ENCODE measurements around the gene RNU1-3. TPM values are rescaled to one million over a fixed set of nuclear protein-coding genes. Genes with fewer than 3 reads are reported as not detected.
"Not testable (repeated sequence)": the region's sequence is repeated elsewhere in the genome, so short reads cannot be mapped to it uniquely, and the experiment has no call there.

The RNU1-3 gene
- total RNA-seq, 2 donors from 2014 or later: 1,100 to 1,278 TPM

GRCh38 chr1:16656981-16657683, 9.6 kb downstream of the RNU1-3 start:
- DNase-seq; H3K9me3 Mint-ChIP-seq; H3K4me3 Mint-ChIP-seq; ATAC-seq (replicated peaks in 1 of 2); H3K27me3 Mint-ChIP-seq (ENCODE audit: low read depth); H3K4me1 Mint-ChIP-seq (ENCODE audit: low read depth); H3K36me3 Mint-ChIP-seq (ENCODE audit: insufficient read depth in 2 of 2); H3K27ac Mint-ChIP-seq: not testable (repeated sequence)

GRCh38 chr1:16656574-16656973, 10.2 kb downstream of the RNU1-3 start:
- H3K27me3 Mint-ChIP-seq (ENCODE audit: low read depth); H3K36me3 Mint-ChIP-seq (ENCODE audit: insufficient read depth in 2 of 2); H3K4me3 Mint-ChIP-seq; H3K27ac Mint-ChIP-seq; DNase-seq; H3K9me3 Mint-ChIP-seq; H3K4me1 Mint-ChIP-seq (ENCODE audit: low read depth): not testable (repeated sequence)
- ATAC-seq (replicated peaks in 1 of 2): peak; percentile 60 to 77

- H3K9me3 Mint-ChIP-seq; H3K4me3 Mint-ChIP-seq; DNase-seq; H3K27ac Mint-ChIP-seq; H3K27me3 Mint-ChIP-seq (ENCODE audit: low read depth); H3K36me3 Mint-ChIP-seq (ENCODE audit: insufficient read depth in 2 of 2); H3K4me1 Mint-ChIP-seq (ENCODE audit: low read depth); ATAC-seq (replicated peaks in 1 of 2): not testable (repeated sequence)
These were observed 15.2 kb downstream of the RNU1-3 start for GRCh38 chr1:16651560-16651959.

- not testable (repeated sequence) for H3K27me3 Mint-ChIP-seq (ENCODE audit: low read depth); H3K9me3 Mint-ChIP-seq; ATAC-seq (replicated peaks in 1 of 2); H3K36me3 Mint-ChIP-seq (ENCODE audit: insufficient read depth in 2 of 2); DNase-seq; H3K4me3 Mint-ChIP-seq; H3K27ac Mint-ChIP-seq; H3K4me1 Mint-ChIP-seq (ENCODE audit: low read depth)
These were observed 16.8 kb downstream of the RNU1-3 start for GRCh38 chr1:16649960-16650359.

GRCh38 chr1:16649390-16649789, 17.4 kb downstream of the RNU1-3 start:
- ATAC-seq (replicated peaks in 1 of 2); H3K4me1 Mint-ChIP-seq (ENCODE audit: low read depth); H3K4me3 Mint-ChIP-seq; H3K27me3 Mint-ChIP-seq (ENCODE audit: low read depth); H3K36me3 Mint-ChIP-seq (ENCODE audit: insufficient read depth in 2 of 2); H3K9me3 Mint-ChIP-seq; H3K27ac Mint-ChIP-seq: not testable (repeated sequence)
- DNase-seq: peak; percentile 0 to 11

- H3K4me3 Mint-ChIP-seq; H3K9me3 Mint-ChIP-seq; H3K27me3 Mint-ChIP-seq (ENCODE audit: low read depth); H3K4me1 Mint-ChIP-seq (ENCODE audit: low read depth); H3K27ac Mint-ChIP-seq; H3K36me3 Mint-ChIP-seq (ENCODE audit: insufficient read depth in 2 of 2); ATAC-seq (replicated peaks in 1 of 2): not testable (repeated sequence)
- DNase-seq: peak in 1 of 2 donors; percentile 1
These were observed 18.0 kb downstream of the RNU1-3 start for GRCh38 chr1:16648756-16649155.

GRCh38 chr1:16648250-16648649, 18.5 kb downstream of the RNU1-3 start:
- not testable (repeated sequence) for H3K4me3 Mint-ChIP-seq; H3K4me1 Mint-ChIP-seq (ENCODE audit: low read depth); H3K9me3 Mint-ChIP-seq; H3K36me3 Mint-ChIP-seq (ENCODE audit: insufficient read depth in 2 of 2); DNase-seq; ATAC-seq (replicated peaks in 1 of 2); H3K27me3 Mint-ChIP-seq (ENCODE audit: low read depth); H3K27ac Mint-ChIP-seq

- H3K4me3 Mint-ChIP-seq: peak overlapping the region; percentile 31 to 61
- peak; percentile 20 to 36 for DNase-seq
- not testable (repeated sequence) for H3K4me1 Mint-ChIP-seq (ENCODE audit: low read depth); H3K9me3 Mint-ChIP-seq; ATAC-seq (replicated peaks in 1 of 2); H3K27me3 Mint-ChIP-seq (ENCODE audit: low read depth); H3K36me3 Mint-ChIP-seq (ENCODE audit: insufficient read depth in 2 of 2); H3K27ac Mint-ChIP-seq
These were observed 19.3 kb downstream of the RNU1-3 start for GRCh38 chr1:16647179-16648176.

GRCh38 chr1:16646716-16647115, 20.0 kb downstream of the RNU1-3 start:
- not testable (repeated sequence) for H3K4me1 Mint-ChIP-seq (ENCODE audit: low read depth); H3K4me3 Mint-ChIP-seq; ATAC-seq (replicated peaks in 1 of 2); H3K36me3 Mint-ChIP-seq (ENCODE audit: insufficient read depth in 2 of 2); H3K27ac Mint-ChIP-seq; H3K9me3 Mint-ChIP-seq; DNase-seq; H3K27me3 Mint-ChIP-seq (ENCODE audit: low read depth)

GRCh38 chr1:16646061-16646664, 20.6 kb downstream of the RNU1-3 start:
- peak; percentile 4 to 5 for DNase-seq

GRCh38 chr1:16645271-16646060, 21.3 kb downstream of the RNU1-3 start:
- not testable (repeated sequence) for H3K4me3 Mint-ChIP-seq; H3K27me3 Mint-ChIP-seq (ENCODE audit: low read depth); H3K9me3 Mint-ChIP-seq; H3K27ac Mint-ChIP-seq; H3K4me1 Mint-ChIP-seq (ENCODE audit: low read depth); H3K36me3 Mint-ChIP-seq (ENCODE audit: insufficient read depth in 2 of 2)
- DNase-seq (peak in 1 of 2 donors; percentile 2), ATAC-seq (replicated peaks in 1 of 2) (peak; percentile 1 to 3)

More at GRCh38 chr1:16646061-16646664, 20.6 kb downstream of the RNU1-3 start:
- not testable (repeated sequence) for H3K9me3 Mint-ChIP-seq; ATAC-seq (replicated peaks in 1 of 2); H3K36me3 Mint-ChIP-seq (ENCODE audit: insufficient read depth in 2 of 2); H3K27me3 Mint-ChIP-seq (ENCODE audit: low read depth); H3K27ac Mint-ChIP-seq; H3K4me1 Mint-ChIP-seq (ENCODE audit: low read depth)
- H3K4me3 Mint-ChIP-seq: peak overlapping the region in 1 of 2 donors; percentile 0

GRCh38 chr1:16644482-16645270, 22.1 kb downstream of the RNU1-3 start:
- H3K9me3 Mint-ChIP-seq; H3K4me1 Mint-ChIP-seq (ENCODE audit: low read depth); H3K36me3 Mint-ChIP-seq (ENCODE audit: insufficient read depth in 2 of 2); H3K4me3 Mint-ChIP-seq; H3K27me3 Mint-ChIP-seq (ENCODE audit: low read depth); H3K27ac Mint-ChIP-seq: not testable (repeated sequence)
- DNase-seq (peak; percentile 100), ATAC-seq (replicated peaks in 1 of 2) (peak; percentile 89 to 92)

All from activated T-cell treated with anti-CD3 and anti-CD28 coated beads, Interleukin-2, amount 50 U/mL, for 72 hours (primary cell).